ENCODE measurements around the gene EVX2. TPM values are rescaled to one million over a fixed set of nuclear protein-coding genes. Genes with fewer than 3 reads are reported as not detected.
A peak's percentile ranks its signal among the peaks of the same experiment; 100 is the strongest.

EVX2 gene
- total RNA-seq, 3 donors from 2014 or later (not counting 1 experiment from before 2014, with no cell fraction given): not detected

GRCh38 chr2:176101842-176102241 lies 18.1 kb upstream of the EVX2 start:
- Mint-ChIP-seq H3K27ac (no peak overlapping the region), H3K4me1 (peaks cover 12 to 35% of the 10 kb centered on the region in 2 donors), H3K27me3 (ENCODE audit: low read depth in 2 of 2) (peaks cover 78 to 83% of the 10 kb centered on the region in 2 donors), H3K4me3 (no peak overlapping the region), H3K36me3 (no peaks in the 10 kb centered on the region), H3K9me3 (no peaks in the 10 kb centered on the region)
- 21% methylated on average over 4 of the region's 5 CpGs for WGBS (ENCODE audit: insufficient coverage)
- DNase-seq (peak in 1 of 2 donors; percentile 9), ATAC-seq (no peak)
- intact Hi-C loops (cut with micrococcal nuclease): no loop called here
- Histone ChIP-seq H3K27ac (ENCODE audit: low read length) (no peak overlapping the region), H3K36me3 (ENCODE audit: control insufficient read depth, insufficient read depth, low read length) (no peaks in the 10 kb centered on the region), H3K4me3 (ENCODE audit: low read length) (no peak overlapping the region), H3K9me3 (ENCODE audit: control insufficient read depth, insufficient read depth, low read length) (peaks cover 4% of the 10 kb centered on the region), H3K27me3 (ENCODE audit: control insufficient read depth, insufficient read depth, low read length) (peaks cover 92% of the 10 kb centered on the region), H3K4me1 (ENCODE audit: control insufficient read depth, insufficient read depth, low read length) (peaks cover 12% of the 10 kb centered on the region)
- no peak for TF ChIP-seq CTCF (IDR thresholded peaks at IDR 0.05)

GRCh38 chr2:176101216-176101830 lies 17.6 kb upstream of the EVX2 start:
- peaks cover 17% of the 10 kb centered on the region for H3K4me1 ChIP-seq (ENCODE audit: control insufficient read depth, insufficient read depth, low read length)
- no peaks in the 10 kb centered on the region for H3K36me3 Mint-ChIP-seq
- peaks cover 80 to 86% of the 10 kb centered on the region in 2 donors for H3K27me3 Mint-ChIP-seq (ENCODE audit: low read depth in 2 of 2)
- 6% methylated on average over 2 of the region's 2 CpGs for WGBS (ENCODE audit: insufficient coverage)
- H3K4me1 Mint-ChIP-seq: peaks cover 17 to 38% of the 10 kb centered on the region in 2 donors
- H3K27ac ChIP-seq (ENCODE audit: low read length): no peak overlapping the region
- no peak overlapping the region for H3K4me3 Mint-ChIP-seq
- H3K9me3 ChIP-seq (ENCODE audit: control insufficient read depth, insufficient read depth, low read length): peaks cover 4% of the 10 kb centered on the region
- H3K4me3 ChIP-seq (ENCODE audit: low read length): no peak overlapping the region
- H3K36me3 ChIP-seq (ENCODE audit: control insufficient read depth, insufficient read depth, low read length): no peaks in the 10 kb centered on the region
- peaks cover 94% of the 10 kb centered on the region for H3K27me3 ChIP-seq (ENCODE audit: control insufficient read depth, insufficient read depth, low read length)
- DNase-seq (no peak), ATAC-seq (no peak)
- no peaks in the 10 kb centered on the region for H3K9me3 Mint-ChIP-seq
- intact Hi-C loops (cut with micrococcal nuclease): no loop called here
- no peak for TF ChIP-seq CTCF (IDR thresholded peaks at IDR 0.05)
- H3K27ac Mint-ChIP-seq: no peak overlapping the region

GRCh38 chr2:176100547-176101140 lies 16.9 kb upstream of the EVX2 start:
- no peaks in the 10 kb centered on the region for H3K36me3 Mint-ChIP-seq
- H3K4me1 Mint-ChIP-seq: peaks cover 18 to 31% of the 10 kb centered on the region in 2 donors
- peaks cover 4% of the 10 kb centered on the region for H3K9me3 ChIP-seq (ENCODE audit: control insufficient read depth, insufficient read depth, low read length)
- no peaks in the 10 kb centered on the region for H3K9me3 Mint-ChIP-seq
- intact Hi-C loops (cut with micrococcal nuclease): no loop called here
- peaks cover 78 to 79% of the 10 kb centered on the region in 2 donors for H3K27me3 Mint-ChIP-seq (ENCODE audit: low read depth in 2 of 2)
- no peak for DNase-seq
- no peak overlapping the region for H3K27ac Mint-ChIP-seq
- H3K4me1 ChIP-seq (ENCODE audit: control insufficient read depth, insufficient read depth, low read length): peaks cover 18% of the 10 kb centered on the region
- no peak overlapping the region for H3K4me3 Mint-ChIP-seq
- peaks cover 93% of the 10 kb centered on the region for H3K27me3 ChIP-seq (ENCODE audit: control insufficient read depth, insufficient read depth, low read length)
- H3K4me3 ChIP-seq (ENCODE audit: low read length): no peak overlapping the region
- H3K36me3 ChIP-seq (ENCODE audit: control insufficient read depth, insufficient read depth, low read length): no peaks in the 10 kb centered on the region
- ATAC-seq: no peak
- H3K27ac ChIP-seq (ENCODE audit: low read length): no peak overlapping the region
- TF ChIP-seq CTCF (IDR thresholded peaks at IDR 0.05): no peak
- 15% methylated on average over 28 of the region's 28 CpGs for WGBS (ENCODE audit: insufficient coverage)
